GM21786 (cell line): ENCODE data around the gene CLIP3.
A peak's percentile ranks its signal among the peaks of the same experiment; 100 is the strongest.
"Not testable (repeated sequence)": the region's sequence is repeated elsewhere in the genome, so short reads cannot be mapped to it uniquely, and the experiment has no call there.

Source experiments
- ATAC-seq: cut with Tn5 transposase; IDR thresholded peaks from one replicate; pipeline ENCODE4 v1.9.1; 2021; ENCODE audit not compliant: unreplicated experiment

Gene CLIP3

GRCh38 chr19:36009220-36009619 lies 23.5 kb downstream of the CLIP3 start:
- ATAC-seq: no peak

GRCh38 chr19:36008336-36008978 lies 24.2 kb downstream of the CLIP3 start, which contains the start of gene SYNE4:
Gene SYNE4 (minus strand): TSS chr19:36008813. CDS start chr19:36008681, 132 bp downstream.
- ATAC-seq: no peak

GRCh38 chr19:36006955-36007354 lies 25.7 kb downstream of the CLIP3 start:
- ATAC-seq: no peak

GRCh38 chr19:36003284-36003683 lies 29.4 kb downstream of the CLIP3 start:
- no peak for ATAC-seq

- ATAC-seq: no peak
These were observed 31.1 kb downstream of the CLIP3 start for GRCh38 chr19:36001605-36002004.

- no peak for ATAC-seq
These were observed 35.9 kb downstream of the CLIP3 start for GRCh38 chr19:35996777-35997176.

- peak; percentile 74 for ATAC-seq
These were observed 37.4 kb downstream of the CLIP3 start, which contains the start of gene SDHAF1 for GRCh38 chr19:35995048-35995993. Gene SDHAF1 (plus strand): TSS chr19:35995188. CDS start chr19:35995275, 87 bp downstream.

- no peak for ATAC-seq
These were observed 38.6 kb downstream of the CLIP3 start for GRCh38 chr19:35993923-35994598.

- no peak for ATAC-seq
These were observed 39.5 kb downstream of the CLIP3 start for GRCh38 chr19:35992907-35993765.

GRCh38 chr19:35991731-35992450 lies 40.8 kb downstream of the CLIP3 start:
- no peak for ATAC-seq

GRCh38 chr19:35990771-35991730 lies 41.6 kb downstream of the CLIP3 start:
- no peak for ATAC-seq

GRCh38 chr19:35990156-35990555 lies 42.5 kb downstream of the CLIP3 start:
- no peak for ATAC-seq

GRCh38 chr19:35988824-35989223 lies 43.8 kb downstream of the CLIP3 start:
- no peak for ATAC-seq

- no peak for ATAC-seq
These were observed 45.1 kb downstream of the CLIP3 start for GRCh38 chr19:35987571-35987896.

GRCh38 chr19:35986664-35987570 lies 45.8 kb downstream of the CLIP3 start:
- ATAC-seq: no peak

GRCh38 chr19:35986111-35986510 lies 46.6 kb downstream of the CLIP3 start:
- no peak for ATAC-seq

GRCh38 chr19:35983177-35983576 lies 49.5 kb downstream of the CLIP3 start:
- no peak for ATAC-seq

- ATAC-seq: not testable (repeated sequence)
These were observed 51.7 kb downstream of the CLIP3 start for GRCh38 chr19:35980997-35981396.
